ENCODE data around the gene HCN4.

HCN4 gene

DNA sequence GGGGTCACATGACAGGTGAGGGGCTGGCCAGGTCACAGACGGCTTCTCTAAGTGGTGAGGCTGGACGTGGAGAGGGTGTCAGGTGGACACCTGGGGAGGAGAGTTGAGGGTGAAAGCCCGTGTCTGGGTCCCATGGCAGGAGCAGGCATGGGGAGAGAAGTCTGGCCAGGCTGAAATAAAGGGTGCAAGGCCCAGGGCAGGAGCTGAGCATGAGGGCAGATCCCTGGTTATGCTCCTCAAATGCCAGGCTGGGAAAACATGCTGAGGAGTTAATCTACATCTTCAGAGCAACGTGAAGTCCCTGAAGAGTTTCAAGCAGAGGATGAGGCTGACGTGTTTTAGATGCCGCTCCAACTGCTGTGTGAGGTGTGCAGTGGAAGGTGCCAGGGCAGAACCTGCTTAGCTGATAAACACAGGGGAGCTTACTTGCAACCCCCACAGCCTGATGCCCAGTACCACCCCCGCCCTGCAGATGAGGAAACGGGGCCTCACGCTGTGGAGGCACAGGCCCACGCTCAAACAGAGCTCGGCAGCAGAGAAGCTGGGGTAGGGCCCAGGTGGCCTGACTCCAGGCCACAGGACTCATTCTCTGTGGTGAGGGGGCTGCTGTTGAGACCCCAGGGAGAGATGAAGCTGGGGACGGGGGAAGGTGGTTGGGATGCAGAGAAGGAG lies 40.5 kb downstream of the HCN4 start:
- H3K27ac ChIP-seq (ENCODE audit: low read length), result no peak overlapping the region
- H3K4me1 ChIP-seq (ENCODE audit: control insufficient read depth, insufficient read depth, low read length), result no peaks in the 10 kb centered on the region
- no peak overlapping the region for H3K4me3 ChIP-seq (ENCODE audit: low read length)
- no CpG with 5 or more reads among the region's 12 CpGs for WGBS (ENCODE audit: insufficient coverage, insufficient read length)
- DNase-seq (ENCODE audit: low read depth, low spot score), result no peak
- H3K9me3 ChIP-seq (ENCODE audit: control insufficient read depth, insufficient read depth, low read length), result no peaks in the 10 kb centered on the region
- H3K27me3 ChIP-seq (ENCODE audit: control insufficient read depth, insufficient read depth, low read length), result no peaks in the 10 kb centered on the region
- H3K36me3 ChIP-seq (ENCODE audit: control insufficient read depth, insufficient read depth, low read length), result peaks cover 9% of the 10 kb centered on the region

DNA sequence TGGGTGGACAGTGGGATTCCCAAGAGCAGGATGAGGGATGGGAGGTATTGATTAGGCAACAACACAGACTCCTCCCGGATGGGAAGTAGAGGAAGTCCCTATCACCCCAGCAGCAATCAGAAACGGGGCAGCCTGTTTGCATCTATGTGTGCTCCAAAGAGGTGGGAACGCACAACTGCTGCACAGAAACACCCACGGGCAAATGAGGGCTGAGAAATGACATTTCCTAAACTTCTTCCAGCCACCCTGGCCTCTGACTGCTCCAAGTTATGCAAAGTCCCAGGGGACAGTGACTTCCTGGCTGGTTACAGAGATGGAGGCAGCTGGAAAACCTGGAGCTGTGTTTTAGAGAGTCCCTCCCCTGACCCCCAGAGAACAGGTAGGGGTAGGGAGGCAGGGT lies 42.6 kb downstream of the HCN4 start:
- H3K4me3 ChIP-seq (ENCODE audit: low read length), result no peak overlapping the region
- no peaks in the 10 kb centered on the region for H3K9me3 ChIP-seq (ENCODE audit: control insufficient read depth, insufficient read depth, low read length)
- H3K4me1 ChIP-seq (ENCODE audit: control insufficient read depth, insufficient read depth, low read length), result no peaks in the 10 kb centered on the region
- peaks cover 6% of the 10 kb centered on the region for H3K36me3 ChIP-seq (ENCODE audit: control insufficient read depth, insufficient read depth, low read length)
- WGBS (ENCODE audit: insufficient coverage, insufficient read length), result no CpG with 5 or more reads among the region's 4 CpGs
- H3K27me3 ChIP-seq (ENCODE audit: control insufficient read depth, insufficient read depth, low read length), result no peaks in the 10 kb centered on the region
- H3K27ac ChIP-seq (ENCODE audit: low read length), result no peak overlapping the region
- DNase-seq (ENCODE audit: low read depth, low spot score), result no peak

GRCh38 chr15:73325191-73325861 lies 43.4 kb downstream of the HCN4 start:
- DNase-seq (ENCODE audit: low read depth, low spot score), result no peak
- Histone ChIP-seq H3K27ac (ENCODE audit: low read length) (no peak overlapping the region), H3K36me3 (ENCODE audit: control insufficient read depth, insufficient read depth, low read length) (peaks cover 6% of the 10 kb centered on the region), H3K4me3 (ENCODE audit: low read length) (no peak overlapping the region), H3K4me1 (ENCODE audit: control insufficient read depth, insufficient read depth, low read length) (no peaks in the 10 kb centered on the region), H3K9me3 (ENCODE audit: control insufficient read depth, insufficient read depth, low read length) (no peaks in the 10 kb centered on the region), H3K27me3 (ENCODE audit: control insufficient read depth, insufficient read depth, low read length) (no peaks in the 10 kb centered on the region)
- no CpG with 5 or more reads among the region's 29 CpGs for WGBS (ENCODE audit: insufficient coverage, insufficient read length)

GRCh38 chr15:73324496-73325170 lies 44.1 kb downstream of the HCN4 start:
- no peak for DNase-seq (ENCODE audit: low read depth, low spot score)
- peaks cover 6% of the 10 kb centered on the region for H3K36me3 ChIP-seq (ENCODE audit: control insufficient read depth, insufficient read depth, low read length)
- H3K4me3 ChIP-seq (ENCODE audit: low read length), result no peak overlapping the region
- H3K4me1 ChIP-seq (ENCODE audit: control insufficient read depth, insufficient read depth, low read length), result no peaks in the 10 kb centered on the region
- H3K27me3 ChIP-seq (ENCODE audit: control insufficient read depth, insufficient read depth, low read length), result no peaks in the 10 kb centered on the region
- WGBS (ENCODE audit: insufficient coverage, insufficient read length), result no CpG with 5 or more reads among the region's 16 CpGs
- H3K27ac ChIP-seq (ENCODE audit: low read length), result no peak overlapping the region
- H3K9me3 ChIP-seq (ENCODE audit: control insufficient read depth, insufficient read depth, low read length), result no peaks in the 10 kb centered on the region

DNA sequence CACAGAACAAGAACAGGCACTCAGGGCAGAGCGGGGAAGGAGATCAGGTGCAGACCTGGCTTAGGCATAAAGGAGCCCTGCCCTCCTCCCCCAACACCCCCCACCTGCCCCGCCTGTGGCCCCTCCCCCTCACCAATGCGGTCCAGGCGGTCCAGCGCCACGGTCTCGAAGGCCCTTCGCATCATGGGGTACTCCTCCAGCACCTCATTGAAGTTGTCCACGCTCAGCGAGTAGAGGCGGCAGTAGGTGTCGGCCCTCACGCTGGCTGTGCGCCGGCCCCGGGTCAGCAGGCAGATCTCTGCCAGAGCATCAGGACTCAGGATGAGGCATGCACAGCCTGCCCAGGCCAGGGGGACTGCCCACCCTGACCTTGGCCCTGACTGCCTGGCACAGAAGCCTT lies 44.8 kb downstream of the HCN4 start:
- Histone ChIP-seq H3K36me3 (ENCODE audit: control insufficient read depth, insufficient read depth, low read length) (peaks cover 6% of the 10 kb centered on the region), H3K27me3 (ENCODE audit: control insufficient read depth, insufficient read depth, low read length) (no peaks in the 10 kb centered on the region), H3K9me3 (ENCODE audit: control insufficient read depth, insufficient read depth, low read length) (no peaks in the 10 kb centered on the region), H3K27ac (ENCODE audit: low read length) (no peak overlapping the region), H3K4me3 (ENCODE audit: low read length) (no peak overlapping the region), H3K4me1 (ENCODE audit: control insufficient read depth, insufficient read depth, low read length) (no peaks in the 10 kb centered on the region; the same call in 1 of the 2 replicates)
- WGBS (ENCODE audit: insufficient coverage, insufficient read length), result no CpG with 5 or more reads among the region's 16 CpGs
- no peak for DNase-seq (ENCODE audit: low read depth, low spot score)

DNA sequence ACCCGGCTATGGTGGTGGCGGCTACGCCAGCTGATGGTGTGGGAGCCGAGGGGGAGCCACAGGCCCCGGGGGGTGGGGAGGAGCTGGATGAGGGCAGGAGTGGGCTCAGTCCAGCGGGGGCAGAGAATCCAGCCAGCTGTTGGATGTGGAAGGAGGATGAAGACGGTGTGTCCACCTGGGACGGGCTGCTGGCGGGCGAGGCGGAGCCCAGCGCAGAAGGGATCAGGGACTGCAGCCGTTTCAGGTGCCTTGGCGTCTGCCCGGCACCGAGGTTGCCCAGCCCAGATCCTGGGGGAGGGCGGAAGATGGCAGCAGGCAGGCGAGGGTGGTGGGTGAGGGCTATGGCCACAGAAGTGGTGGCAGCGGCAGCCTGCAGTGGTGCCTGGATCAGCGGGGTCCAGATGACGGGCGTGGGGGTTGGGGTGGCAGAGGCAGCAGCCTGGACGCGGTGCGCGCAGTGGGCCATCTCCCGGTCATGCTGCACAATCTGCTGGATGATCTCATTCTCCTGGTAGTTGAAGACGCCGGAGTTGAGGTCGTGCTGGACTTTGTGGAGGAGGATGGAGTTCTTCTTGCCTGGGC lies 45.3 kb downstream of the HCN4 start:
- WGBS (ENCODE audit: insufficient coverage, insufficient read length), result no CpG with 5 or more reads among the region's 30 CpGs
- DNase-seq (ENCODE audit: low read depth, low spot score), result no peak
- no peak overlapping the region for H3K27ac ChIP-seq (ENCODE audit: low read length)
- H3K4me1 ChIP-seq (ENCODE audit: control insufficient read depth, insufficient read depth, low read length), result no peaks in the 10 kb centered on the region; the same call in 1 of the 2 replicates
- no peaks in the 10 kb centered on the region for H3K27me3 ChIP-seq (ENCODE audit: control insufficient read depth, insufficient read depth, low read length)
- H3K9me3 ChIP-seq (ENCODE audit: control insufficient read depth, insufficient read depth, low read length), result no peaks in the 10 kb centered on the region
- H3K36me3 ChIP-seq (ENCODE audit: control insufficient read depth, insufficient read depth, low read length), result peaks cover 6% of the 10 kb centered on the region
- no peak overlapping the region for H3K4me3 ChIP-seq (ENCODE audit: low read length)

- Histone ChIP-seq H3K4me1 (ENCODE audit: control insufficient read depth, insufficient read depth, low read length) (no peaks in the 10 kb centered on the region; the same call in 1 of the 2 replicates), H3K9me3 (ENCODE audit: control insufficient read depth, insufficient read depth, low read length) (no peaks in the 10 kb centered on the region), H3K4me3 (ENCODE audit: low read length) (no peak overlapping the region), H3K27ac (ENCODE audit: low read length) (no peak overlapping the region), H3K36me3 (ENCODE audit: control insufficient read depth, insufficient read depth, low read length) (peaks cover 6% of the 10 kb centered on the region), H3K27me3 (ENCODE audit: control insufficient read depth, insufficient read depth, low read length) (no peaks in the 10 kb centered on the region)
- no peak for DNase-seq (ENCODE audit: low read depth, low spot score)
- WGBS (ENCODE audit: insufficient coverage, insufficient read length), result no CpG with 5 or more reads among the region's 38 CpGs
Observed at GRCh38 chr15:73322665-73323373, 45.9 kb downstream of the HCN4 start.

DNA sequence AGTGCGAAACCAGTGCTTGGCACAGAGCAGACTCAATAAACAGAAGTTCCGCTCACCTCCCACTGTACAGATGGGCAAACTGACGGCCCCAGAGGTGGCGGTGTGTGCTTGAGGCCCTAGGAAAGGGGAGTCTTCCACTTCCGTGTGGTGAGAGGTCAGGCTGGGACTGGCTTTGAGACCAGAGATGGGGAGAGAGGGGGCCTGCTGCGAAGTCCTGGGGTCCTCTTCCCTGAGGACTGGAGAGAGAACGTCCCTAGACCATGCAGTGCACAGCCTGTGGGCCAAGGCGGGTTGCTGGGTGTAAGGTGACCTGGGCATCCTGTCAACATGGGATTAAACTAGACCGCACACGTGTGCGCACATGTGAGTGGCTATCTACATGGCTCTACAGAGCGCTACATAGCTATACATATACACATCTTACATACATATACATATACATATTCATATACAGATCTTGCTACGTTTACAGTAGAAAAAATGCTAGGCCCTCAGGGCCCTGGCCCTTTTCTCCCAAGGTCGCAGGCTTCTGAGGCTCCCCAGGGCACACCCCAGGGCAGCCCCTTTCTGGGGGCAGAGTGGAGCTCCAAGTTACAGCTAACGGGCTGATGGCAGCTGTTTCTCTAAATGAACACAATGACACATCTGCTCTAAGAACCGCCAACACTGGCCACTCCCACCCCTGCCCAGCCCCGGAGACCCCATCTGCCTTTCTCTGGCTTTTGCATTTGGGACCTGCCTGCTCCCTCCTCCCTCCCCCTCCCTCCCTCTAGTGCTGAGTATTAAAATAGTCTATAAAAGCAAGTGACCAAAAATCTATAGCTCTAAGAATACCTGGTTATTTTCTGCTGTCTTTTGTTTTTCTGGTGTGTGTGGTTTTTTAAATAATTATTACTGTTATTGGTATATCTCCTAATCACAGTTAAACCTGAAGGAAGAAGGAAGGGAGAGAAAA lies 47.0 kb downstream of the HCN4 start:
- Histone ChIP-seq H3K36me3 (ENCODE audit: control insufficient read depth, insufficient read depth, low read length) (peaks cover 6% of the 10 kb centered on the region), H3K4me1 (ENCODE audit: control insufficient read depth, insufficient read depth, low read length) (no peaks in the 10 kb centered on the region; the same call in 1 of the 2 replicates), H3K9me3 (ENCODE audit: control insufficient read depth, insufficient read depth, low read length) (no peaks in the 10 kb centered on the region), H3K27ac (ENCODE audit: low read length) (no peak overlapping the region), H3K27me3 (ENCODE audit: control insufficient read depth, insufficient read depth, low read length) (no peaks in the 10 kb centered on the region), H3K4me3 (ENCODE audit: low read length) (no peak overlapping the region)
- no CpG with 5 or more reads among the region's 17 CpGs for WGBS (ENCODE audit: insufficient coverage, insufficient read length)
- DNase-seq (ENCODE audit: low read depth, low spot score), result no peak

GRCh38 chr15:73320619-73321180 lies 48.1 kb downstream of the HCN4 start:
- WGBS (ENCODE audit: insufficient coverage, insufficient read length), result no CpG with 5 or more reads among the region's 3 CpGs
- H3K4me1 ChIP-seq (ENCODE audit: control insufficient read depth, insufficient read depth, low read length), result no peaks in the 10 kb centered on the region; the same call in 1 of the 2 replicates

More at GRCh38 chr15:73320619-73321180, 48.1 kb downstream of the HCN4 start:
- Histone ChIP-seq H3K36me3 (ENCODE audit: control insufficient read depth, insufficient read depth, low read length) (peaks cover 6% of the 10 kb centered on the region), H3K9me3 (ENCODE audit: control insufficient read depth, insufficient read depth, low read length) (no peaks in the 10 kb centered on the region), H3K27me3 (ENCODE audit: control insufficient read depth, insufficient read depth, low read length) (no peaks in the 10 kb centered on the region), H3K4me3 (ENCODE audit: low read length) (no peak overlapping the region), H3K27ac (ENCODE audit: low read length) (no peak overlapping the region)
- DNase-seq (ENCODE audit: low read depth, low spot score), result no peak
